ENCODE measurements around the gene PRKG1.

DNA sequence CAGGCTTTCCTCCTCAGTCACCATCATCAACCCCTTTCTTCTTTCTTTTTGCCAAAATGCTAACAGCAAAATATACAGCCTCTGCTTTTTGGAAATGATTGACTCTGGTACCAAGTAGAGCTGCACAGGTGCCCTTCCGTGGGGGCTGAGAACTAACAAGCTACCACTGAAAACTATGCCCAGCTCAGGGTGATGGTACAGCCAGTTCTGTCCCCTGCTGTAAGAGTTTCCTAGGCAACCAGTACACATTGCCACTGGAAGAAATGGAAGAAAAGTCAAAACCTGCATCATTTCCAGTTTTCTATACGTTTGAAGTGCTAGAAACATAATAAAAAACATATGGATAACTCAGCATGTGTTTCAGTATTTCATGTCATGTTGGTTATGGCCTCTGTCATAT lies 297.5 kb downstream of the PRKG1 start:
- no peak for TF ChIP-seq POLR2A (IDR thresholded peaks at IDR 0.05; ENCODE audit: low read depth, low read length)
- TF ChIP-seq RAD21 (IDR thresholded peaks at IDR 0.05; ENCODE audit: low read length), result no peak
- TF ChIP-seq CTCF (conservative IDR thresholded peaks at IDR 0.05; ENCODE audit: low read depth, low read length), result no peak
- TF ChIP-seq RCOR1 (IDR thresholded peaks at IDR 0.05; ENCODE audit: insufficient replicate concordance, low read length), result no peak
